Duodenal mucosa (tissue), 2 donors: Measurements from ENCODE around the gene TPCN1.

Experiments used
- H3K27ac ChIP-seq: one replicate; pipeline ENCODE4 v1.7.0; 2013; ENCODE audit warnings: low read depth, low read length
- H3K27me3 ChIP-seq, 2 donors: one replicate each; pipeline ENCODE4 v1.7.0; 2013; ENCODE audit warnings: low read length in 2 of 2, control low read depth in 1 of 2; ENCODE audit not compliant: insufficient read depth in 2 of 2, control insufficient read depth in 1 of 2
- H3K36me3 ChIP-seq, 2 donors: one replicate each; pipeline ENCODE4 v1.7.0; 2013; ENCODE audit warnings: low read length in 2 of 2, control low read depth in 1 of 2; ENCODE audit not compliant: insufficient read depth in 2 of 2, control insufficient read depth in 1 of 2
- H3K4me1 ChIP-seq, 2 donors: one replicate each; pipeline ENCODE4 v1.7.0; 2013; ENCODE audit warnings: low read length in 2 of 2, control low read depth in 1 of 2; ENCODE audit not compliant: insufficient read depth in 2 of 2, control insufficient read depth in 1 of 2
- H3K4me3 ChIP-seq, 2 donors: one replicate each; pipeline ENCODE4 v1.7.0; 2013; ENCODE audit warnings: low read length in 2 of 2, low read depth in 1 of 2
- H3K9ac ChIP-seq, 2 donors: one replicate each; pipeline ENCODE4 v1.7.0; 2013; ENCODE audit warnings: low read length in 2 of 2, low read depth in 1 of 2
- H3K9me3 ChIP-seq, 2 donors: one replicate each; pipeline ENCODE4 v1.7.0; 2013; ENCODE audit warnings: low read length in 2 of 2, control low read depth in 1 of 2; ENCODE audit not compliant: control insufficient read depth in 1 of 2

The TPCN1 gene

GRCh38 chr12:113301811-113302210, 80.5 kb downstream of the TPCN1 start:
- peaks cover 9 to 43% of the 10 kb centered on the region in 2 donors for H3K36me3 ChIP-seq
- no peaks in the 10 kb centered on the region for H3K27me3 ChIP-seq
- H3K9ac ChIP-seq = no peak overlapping the region
- no peaks in the 10 kb centered on the region for H3K9me3 ChIP-seq
- H3K4me1 ChIP-seq = peaks cover 5 to 13% of the 10 kb centered on the region in 2 donors
- no peak overlapping the region for H3K4me3 ChIP-seq
- H3K27ac ChIP-seq = no peak overlapping the region

DNA sequence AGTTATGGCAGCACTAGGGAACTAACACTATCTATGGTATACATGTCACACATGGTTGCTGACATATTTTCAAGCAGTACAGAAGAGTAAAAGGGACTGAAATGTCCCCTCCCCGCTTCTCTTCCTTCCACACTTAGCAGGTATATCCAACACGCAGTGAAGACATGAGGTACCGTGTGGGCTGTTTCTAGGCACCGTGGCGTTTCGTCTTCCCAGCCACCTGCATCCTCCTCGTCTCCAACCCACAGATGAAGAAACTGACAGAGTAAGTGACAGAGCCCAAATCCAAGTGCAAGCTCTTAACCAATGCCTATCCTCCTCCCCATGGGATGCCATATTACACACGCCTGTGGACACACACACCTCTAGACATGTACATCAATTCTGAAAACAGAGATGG, 81.2 kb downstream of the TPCN1 start:
- peaks cover 5 to 13% of the 10 kb centered on the region in 2 donors for H3K4me1 ChIP-seq
- H3K27ac ChIP-seq = no peak overlapping the region
- H3K36me3 ChIP-seq = peaks cover 9 to 43% of the 10 kb centered on the region in 2 donors
- H3K27me3 ChIP-seq = no peaks in the 10 kb centered on the region
- H3K9ac ChIP-seq = no peak overlapping the region
- H3K4me3 ChIP-seq = no peak overlapping the region
- no peaks in the 10 kb centered on the region for H3K9me3 ChIP-seq

DNA sequence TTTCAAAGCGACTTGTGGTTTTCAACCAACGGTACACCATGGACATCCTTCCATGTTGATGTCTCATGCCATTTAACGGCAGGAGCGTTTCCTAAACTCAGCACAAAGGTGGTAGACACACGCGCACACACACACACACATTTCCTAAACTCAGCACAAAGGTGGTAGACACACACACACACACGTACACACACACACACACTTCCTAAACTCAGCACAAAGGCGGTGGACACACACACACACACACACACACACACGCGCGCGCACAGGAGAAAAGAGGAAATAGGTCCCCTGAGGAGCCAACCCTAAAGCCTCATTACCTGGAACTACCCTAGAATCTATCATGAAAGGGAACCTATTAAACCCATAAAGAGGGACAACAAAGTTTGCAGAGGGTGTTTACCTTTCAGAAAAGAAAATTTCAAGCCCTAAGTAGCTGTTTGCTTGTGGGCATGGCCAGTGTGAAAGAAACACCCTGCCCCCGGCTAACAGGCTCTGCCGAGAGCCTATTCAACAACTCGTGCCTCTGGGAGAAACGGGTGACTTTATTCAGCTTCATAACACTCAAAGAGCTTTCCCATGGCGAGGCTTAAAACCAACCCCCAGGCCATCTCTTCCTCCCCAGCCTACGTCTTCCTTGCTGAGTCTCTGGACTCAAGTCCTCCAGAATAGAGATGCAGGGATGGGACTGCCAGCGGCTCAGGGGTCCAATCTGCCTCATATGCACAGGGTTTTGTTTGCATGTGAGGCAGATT, 81.8 kb downstream of the TPCN1 start:
- Histone ChIP-seq H3K27ac (no peak overlapping the region), H3K9me3 (no peaks in the 10 kb centered on the region), H3K4me1 (peaks cover 5 to 13% of the 10 kb centered on the region in 2 donors), H3K4me3 (no peak overlapping the region), H3K9ac (no peak overlapping the region), H3K36me3 (peaks cover 9 to 44% of the 10 kb centered on the region in 2 donors), H3K27me3 (no peaks in the 10 kb centered on the region)

GRCh38 chr12:113305281-113305856, 84.1 kb downstream of the TPCN1 start:
- Histone ChIP-seq H3K9me3 (no peaks in the 10 kb centered on the region), H3K4me1 (no peaks in the 10 kb centered on the region), H3K27me3 (no peaks in the 10 kb centered on the region), H3K4me3 (no peak overlapping the region), H3K9ac (no peak overlapping the region), H3K36me3 (peaks cover 12 to 47% of the 10 kb centered on the region in 2 donors), H3K27ac (no peak overlapping the region)

GRCh38 chr12:113306382-113306781, 85.1 kb downstream of the TPCN1 start:
- H3K27me3 ChIP-seq = no peaks in the 10 kb centered on the region
- peaks cover 17 to 47% of the 10 kb centered on the region in 2 donors for H3K36me3 ChIP-seq
- no peak overlapping the region for H3K4me3 ChIP-seq
- H3K4me1 ChIP-seq = no peaks in the 10 kb centered on the region
- no peak overlapping the region for H3K27ac ChIP-seq
- H3K9ac ChIP-seq = no peak overlapping the region
- H3K9me3 ChIP-seq = no peaks in the 10 kb centered on the region

DNA sequence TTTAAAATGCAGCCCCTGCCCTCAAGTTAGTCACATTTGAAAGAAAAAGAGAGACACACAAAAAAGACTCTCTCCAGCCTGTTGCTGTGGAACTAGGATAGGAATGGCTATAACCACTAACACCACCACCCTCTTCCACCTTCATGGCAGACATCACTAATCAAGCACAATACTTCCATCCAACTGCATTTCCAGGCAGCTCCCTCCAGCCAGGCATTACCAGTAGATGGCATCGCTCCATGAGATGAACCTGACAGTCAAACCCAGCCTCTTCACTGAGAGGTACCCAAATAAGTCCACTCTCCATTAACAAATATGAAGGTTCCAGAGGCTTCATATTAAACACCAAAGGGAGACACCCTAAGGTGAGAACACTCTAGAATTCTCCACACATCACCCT, 89.2 kb downstream of the TPCN1 start:
- Histone ChIP-seq H3K36me3 (peaks cover 12 to 37% of the 10 kb centered on the region in 2 donors), H3K4me1 (no peaks in the 10 kb centered on the region), H3K27ac (no peak overlapping the region)

GRCh38 chr12:113314121-113314529, 92.9 kb downstream of the TPCN1 start:
- no peaks in the 10 kb centered on the region for H3K4me1 ChIP-seq
- no peak overlapping the region for H3K9ac ChIP-seq
- H3K27me3 ChIP-seq = no peaks in the 10 kb centered on the region
- no peak overlapping the region for H3K27ac ChIP-seq
- H3K4me3 ChIP-seq = no peak overlapping the region
- H3K36me3 ChIP-seq = peaks cover 32 to 52% of the 10 kb centered on the region in 2 donors
- H3K9me3 ChIP-seq = no peaks in the 10 kb centered on the region

More for the DNA sequence above, 89.2 kb downstream of the TPCN1 start:
- Histone ChIP-seq H3K27me3 (no peaks in the 10 kb centered on the region), H3K9me3 (no peaks in the 10 kb centered on the region), H3K9ac (no peak overlapping the region), H3K4me3 (no peak overlapping the region)

- no peak overlapping the region for H3K4me3 ChIP-seq
- no peaks in the 10 kb centered on the region for H3K4me1 ChIP-seq
- H3K27me3 ChIP-seq = no peaks in the 10 kb centered on the region
- no peak overlapping the region for H3K27ac ChIP-seq
- no peak overlapping the region for H3K9ac ChIP-seq
- no peaks in the 10 kb centered on the region for H3K9me3 ChIP-seq
- H3K36me3 ChIP-seq = peaks cover 31 to 59% of the 10 kb centered on the region in 2 donors
Measured at GRCh38 chr12:113315358-113315757, 94.1 kb downstream of the TPCN1 start.

GRCh38 chr12:113316155-113316554, 94.9 kb downstream of the TPCN1 start:
- H3K9me3 ChIP-seq = no peaks in the 10 kb centered on the region
- no peaks in the 10 kb centered on the region for H3K27me3 ChIP-seq
- no peak overlapping the region for H3K27ac ChIP-seq
- H3K9ac ChIP-seq = no peak overlapping the region
- no peak overlapping the region for H3K4me3 ChIP-seq
- no peaks in the 10 kb centered on the region for H3K4me1 ChIP-seq
- peaks cover 34 to 66% of the 10 kb centered on the region in 2 donors for H3K36me3 ChIP-seq

GRCh38 chr12:113317122-113317521, 95.9 kb downstream of the TPCN1 start:
- Histone ChIP-seq H3K9ac (no peak overlapping the region), H3K4me1 (no peaks in the 10 kb centered on the region), H3K27me3 (no peaks in the 10 kb centered on the region), H3K9me3 (no peaks in the 10 kb centered on the region), H3K4me3 (no peak overlapping the region), H3K36me3 (peaks cover 36 to 68% of the 10 kb centered on the region in 2 donors), H3K27ac (no peak overlapping the region)
